HEK293T (cell line): ENCODE measurements around the gene ITGA11.

Experiments used
- ARNT ChIP-seq: fragments of 450-650 bp; IDR thresholded peaks from 2 replicates; pipeline ENCODE4 v1.6.1; 2017; ENCODE audit warnings: mild to moderate bottlenecking
- ELF4 ChIP-seq: fragments of 450-650 bp; IDR thresholded peaks from 2 replicates; pipeline ENCODE4 v1.6.1; 2017; ENCODE audit warnings: antibody characterized with exemption
- FOXA1 ChIP-seq: fragments of 450-650 bp; IDR thresholded peaks from 2 replicates; pipeline ENCODE4 v1.6.1; 2016; ENCODE audit warnings: mild to moderate bottlenecking
- FOXK2 ChIP-seq: fragments of 450-650 bp; IDR thresholded peaks from 2 replicates; pipeline ENCODE4 v1.6.1; 2016; ENCODE audit warnings: mild to moderate bottlenecking
- FOXM1 ChIP-seq: fragments of 450-650 bp; IDR thresholded peaks from 2 replicates; pipeline ENCODE4 v1.6.1; 2017; ENCODE audit warnings: mild to moderate bottlenecking, borderline replicate concordance
- HDGF ChIP-seq: fragments of 450-650 bp; IDR thresholded peaks from 2 replicates; pipeline ENCODE4 v1.6.1; 2017; ENCODE audit warnings: antibody characterized with exemption, borderline replicate concordance
- LEF1 ChIP-seq: fragments of 450-650 bp; IDR thresholded peaks from 2 replicates; pipeline ENCODE4 v1.6.1; 2017; ENCODE audit warnings: mild to moderate bottlenecking, borderline replicate concordance
- NFRKB ChIP-seq: fragments of 450-650 bp; IDR thresholded peaks from 2 replicates; pipeline ENCODE4 v1.6.1; 2016; ENCODE audit warnings: mild to moderate bottlenecking, moderate library complexity
- SP1 ChIP-seq: fragments of 450-650 bp; IDR thresholded peaks from 2 replicates; pipeline ENCODE4 v1.6.1; 2017
- TARDBP ChIP-seq: fragments of 450-650 bp; IDR thresholded peaks from 2 replicates; pipeline ENCODE4 v1.6.1; 2016
- ZNF384 ChIP-seq: fragments of 450-650 bp; IDR thresholded peaks from 2 replicates; pipeline ENCODE4 v1.6.1; 2016

DNA sequence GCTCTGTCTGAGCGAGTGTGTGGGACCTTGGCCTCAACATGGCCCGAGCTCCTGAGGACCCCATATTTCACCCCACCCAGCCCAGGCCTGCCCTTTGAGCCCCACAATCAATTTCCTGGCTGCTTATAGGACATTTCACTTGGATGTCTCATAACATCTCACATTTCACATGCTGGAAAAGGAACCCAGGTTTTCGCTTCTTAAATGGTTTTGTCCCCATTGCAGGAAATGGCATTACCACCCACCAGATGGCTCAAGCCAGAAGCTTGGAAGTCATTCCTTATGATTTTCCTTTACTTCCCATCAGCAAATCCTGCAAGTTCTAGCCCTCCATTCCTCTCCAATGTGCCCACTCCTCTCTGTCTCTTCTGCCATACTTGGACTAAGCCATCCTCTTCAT, 14.9 kb downstream of the ITGA11 start:
- TF ChIP-seq HDGF: no peak
- TF ChIP-seq FOXA1: no peak
- TF ChIP-seq FOXK2: no peak
- TF ChIP-seq SP1: no peak
- TF ChIP-seq LEF1: no peak
- TF ChIP-seq ARNT: no peak
- no peak for TF ChIP-seq NFRKB
- no peak for TF ChIP-seq ELF4
- TF ChIP-seq ZNF384: no peak
- TF ChIP-seq FOXM1: no peak
- TF ChIP-seq TARDBP: no peak
